HepG2 (cell line): Measurements from ENCODE around the gene SLC9A8. TPM values are rescaled to one million over a fixed set of nuclear protein-coding genes. Genes with fewer than 3 reads are reported as not detected.

Source experiments
- ARNTL ChIP-seq: sonication (generic); formaldehyde crosslinking; IDR thresholded peaks from 2 replicates; pipeline ENCODE4 v1.4.0; 2020; ENCODE audit warnings: mild to moderate bottlenecking, missing genetic modification reagents
- CAMTA2 ChIP-seq: sonication (generic); formaldehyde crosslinking; IDR thresholded peaks from 2 replicates; pipeline ENCODE4 v1.4.0; 2020; ENCODE audit warnings: mild to moderate bottlenecking, missing genetic modification reagents, borderline replicate concordance
- CHCHD3 ChIP-seq: sonication (generic); formaldehyde crosslinking; IDR thresholded peaks from 2 replicates; pipeline ENCODE4 v1.8.0; 2022; ENCODE audit warnings: mild to moderate bottlenecking, missing genetic modification reagents, moderate library complexity
- CHD2 ChIP-seq: IDR thresholded peaks from 2 replicates; pipeline ENCODE4 v1.6.1; 2011; ENCODE audit warnings: low read depth, low read length, improper control_type of control experiment
- CREB3 ChIP-seq: sonication (generic); formaldehyde crosslinking; IDR thresholded peaks from 2 replicates; pipeline ENCODE4 v1.5.0; 2020; ENCODE audit warnings: missing genetic modification reagents
- HIVEP1 ChIP-seq: sonication (generic); formaldehyde crosslinking; IDR thresholded peaks from 2 replicates; pipeline ENCODE4 v1.4.0; 2020; ENCODE audit warnings: mild to moderate bottlenecking, missing genetic modification reagents
- IRX3 ChIP-seq: sonication (generic); formaldehyde crosslinking; IDR thresholded peaks from 2 replicates; pipeline ENCODE4 v1.8.1; 2023; ENCODE audit warnings: mild to moderate bottlenecking, low read depth, missing genetic modification reagents, borderline replicate concordance
- KAT2B ChIP-seq: fragments of 150-350 bp; IDR thresholded peaks from 2 replicates; pipeline ENCODE4 v1.6.1; 2014; ENCODE audit warnings: low read depth, low read length, borderline replicate concordance
- KAT8 ChIP-seq: IDR thresholded peaks from 2 replicates; pipeline ENCODE4 v1.6.1; 2016; ENCODE audit warnings: missing genetic modification reagents, missing compliant biosample characterization
- NRL ChIP-seq: sonication (generic); formaldehyde crosslinking; IDR thresholded peaks from 2 replicates; pipeline ENCODE4 v1.5.0; 2020; ENCODE audit warnings: missing genetic modification reagents, mild to moderate bottlenecking, moderate library complexity, borderline replicate concordance
- RARG ChIP-seq: sonication (generic); formaldehyde crosslinking; IDR thresholded peaks from 2 replicates; pipeline ENCODE4 v1.4.0; 2020; ENCODE audit warnings: low read depth, mild to moderate bottlenecking, missing genetic modification reagents
- RXRB ChIP-seq: IDR thresholded peaks from 2 replicates; pipeline ENCODE4 v1.6.1; 2016; ENCODE audit warnings: borderline replicate concordance, missing genetic modification reagents, missing compliant biosample characterization
- SAP130 ChIP-seq: IDR thresholded peaks from 2 replicates; pipeline ENCODE4 v1.6.1; 2016; ENCODE audit warnings: low read depth
- TAF1 ChIP-seq: sonication (generic); formaldehyde crosslinking; IDR thresholded peaks from 2 replicates; pipeline ENCODE4 v1.4.0; 2020; ENCODE audit warnings: missing genetic modification reagents
- TFAP4 ChIP-seq: sonication (generic); IDR thresholded peaks from 2 replicates; pipeline ENCODE4 v1.6.1; 2016; ENCODE audit warnings: low read depth, borderline replicate concordance
- TMF1 ChIP-seq: sonication (generic); formaldehyde crosslinking; IDR thresholded peaks from 2 replicates; pipeline ENCODE4 v1.8.1; 2022; ENCODE audit warnings: low read depth, missing genetic modification reagents
- TP53 ChIP-seq: sonication (generic); formaldehyde crosslinking; conservative IDR thresholded peaks from 2 replicates; pipeline ENCODE4 v1.4.0; 2020; ENCODE audit warnings: missing genetic modification reagents
- YEATS2 ChIP-seq: sonication (generic); formaldehyde crosslinking; IDR thresholded peaks from 2 replicates; pipeline ENCODE4 v1.4.0; 2020; ENCODE audit warnings: missing genetic modification reagents, borderline replicate concordance
- YEATS4 ChIP-seq: sonication (generic); formaldehyde crosslinking; IDR thresholded peaks from 2 replicates; pipeline ENCODE4 v1.4.0; 2020; ENCODE audit warnings: missing genetic modification reagents, borderline replicate concordance
- ZBTB7A ChIP-seq: sonication (generic); formaldehyde crosslinking; IDR thresholded peaks from 2 replicates; pipeline ENCODE4 v1.8.0; 2022; ENCODE audit warnings: mild to moderate bottlenecking, missing genetic modification reagents
- ZKSCAN8 ChIP-seq: IDR thresholded peaks from 2 replicates; pipeline ENCODE4 v1.6.1; 2016; ENCODE audit warnings: borderline replicate concordance, missing genetic modification reagents, missing compliant biosample characterization
- ZNF30 ChIP-seq: sonication (generic); formaldehyde crosslinking; IDR thresholded peaks from 2 replicates; pipeline ENCODE4 v1.5.0; 2020; ENCODE audit warnings: mild to moderate bottlenecking, missing genetic modification reagents
- ZNF317 ChIP-seq: sonication (generic); formaldehyde crosslinking; IDR thresholded peaks from 2 replicates; pipeline ENCODE4 v1.5.0; 2020; ENCODE audit warnings: mild to moderate bottlenecking, missing genetic modification reagents
- ZNF362 ChIP-seq: sonication (generic); formaldehyde crosslinking; IDR thresholded peaks from 2 replicates; pipeline ENCODE4 v1.4.0; 2020; ENCODE audit warnings: missing genetic modification reagents, mild to moderate bottlenecking, borderline replicate concordance
- ZNF503 ChIP-seq: sonication (generic); formaldehyde crosslinking; IDR thresholded peaks from 2 replicates; pipeline ENCODE4 v1.4.0; 2020; ENCODE audit warnings: missing genetic modification reagents
- ZNF644 ChIP-seq: IDR thresholded peaks from 2 replicates; pipeline ENCODE4 v1.6.1; 2016; ENCODE audit warnings: low read depth
- ZNF747 ChIP-seq: sonication (generic); formaldehyde crosslinking; IDR thresholded peaks from 2 replicates; pipeline ENCODE4 v1.8.1; 2023; ENCODE audit warnings: missing genetic modification reagents, mild to moderate bottlenecking, borderline replicate concordance
- ZNF891 ChIP-seq: sonication (generic); formaldehyde crosslinking; IDR thresholded peaks from 2 replicates; pipeline ENCODE4 v1.5.0; 2020; ENCODE audit warnings: mild to moderate bottlenecking, missing genetic modification reagents
- polyA plus RNA-seq, 8 experiments: library from polyadenylated mRNA; depleted of rRNA in 3 of 8; stranded (reverse) in 7 of 8; unstranded in 1 of 8; fragments of >200 nt; fragmentation: Illumina TruSeq in 4 of 8; extraction: Trizol in 4 of 8; gene quantifications; 2 replicates each; pipeline versions ENCODE4 v1.2.1 to v1.2.3, GENCODE V29; 2011 to 2016; ENCODE audit warnings: low read depth in 4 of 8, missing spikeins in 1 of 8, mixed read lengths in 1 of 8; ENCODE audit not compliant: insufficient read depth in 1 of 8
- total RNA-seq, 5 experiments: library from RNA; depleted of rRNA; stranded (reverse); fragments of >200 nt; fragmentation: Illumina TruSeq; extraction: Trizol; gene quantifications; 2 replicates each; pipeline ENCODE4 v1.2.3, GENCODE V29; 2016; ENCODE audit warnings: low read depth in 1 of 5

The SLC9A8 gene
- total and polyA plus RNA-seq, 2 of the 13 experiments (the other 11 are each of a cell fraction or from before 2014, with no cell fraction given) = 4.1 to 7.4 TPM

GRCh38 chr20:49775229-49775693, 37.4 kb upstream of the SLC9A8 start (continued):
- TF ChIP-seq YEATS2 (CRISPR knock-in tag) = no peak
- TF ChIP-seq RARG (CRISPR knock-in tag) = no peak
- peak; percentile 79; the same call in 1 of the 2 replicates for TF ChIP-seq ZBTB7A (CRISPR knock-in tag)
- peak; percentile 60; the same call in 1 of the 2 replicates for TF ChIP-seq ZNF644
- TF ChIP-seq ZNF362 (CRISPR knock-in tag) = peak; percentile 90
- TF ChIP-seq ZNF30 (CRISPR knock-in tag) = no peak
- TF ChIP-seq IRX3 (CRISPR knock-in tag) = no peak
- no peak for TF ChIP-seq TP53 (CRISPR knock-in tag)
- no peak for TF ChIP-seq NRL (CRISPR knock-in tag)
- TF ChIP-seq TAF1 (CRISPR knock-in tag) = 0 out of 2 replicates have a peak, but pooled peaks have one; percentile 17
- no peak for TF ChIP-seq CHCHD3
- TF ChIP-seq KAT8 = peak; percentile 80
- TF ChIP-seq SAP130 (CRISPR knock-in tag) = peak; percentile 85
- peak; percentile 97 for TF ChIP-seq TFAP4
- TF ChIP-seq ARNTL (CRISPR knock-in tag) = 0 out of 2 replicates have a peak, but pooled peaks have one; percentile 48
- no peak for TF ChIP-seq ZNF503 (CRISPR knock-in tag)
- peak; percentile 83 for TF ChIP-seq ZNF317
- no peak for TF ChIP-seq CREB3 (CRISPR knock-in tag)
- TF ChIP-seq KAT2B = no peak
- no peak for TF ChIP-seq TMF1 (CRISPR knock-in tag)
- no peak; the same call in 1 of the 2 replicates for TF ChIP-seq CAMTA2
- peak; percentile 38; the same call in 1 of the 2 replicates for TF ChIP-seq CHD2
- peak; percentile 78; the same call in 1 of the 2 replicates for TF ChIP-seq HIVEP1 (CRISPR knock-in tag)
- TF ChIP-seq YEATS4 (CRISPR knock-in tag) = no peak
- TF ChIP-seq RXRB (CRISPR knock-in tag) = peak; percentile 91
- TF ChIP-seq ZNF891 (CRISPR knock-in tag) = no peak
- peak; percentile 66; the same call in 1 of the 2 replicates for TF ChIP-seq ZNF747 (CRISPR knock-in tag)
- peak; percentile 75 for TF ChIP-seq ZKSCAN8 (CRISPR knock-in tag)
